Measurements from ENCODE around the gene CARHSP1. TPM values are rescaled to one million over a fixed set of nuclear protein-coding genes. Genes with fewer than 3 reads are reported as not detected.

The CARHSP1 gene
- total and polyA plus RNA-seq, 9 of the 15 experiments (the other 6 are each of a cell fraction or from before 2014, with no cell fraction given): 5.8 to 114 (median 41.1) TPM

- TF ChIP-seq ZZZ3 (IDR thresholded peaks at IDR 0.05) (no peak), XRCC4 (IDR thresholded peaks at IDR 0.05; ENCODE audit: extremely low read depth, insufficient read depth, insufficient read length) (no peak), E2F6 (IDR thresholded peaks at IDR 0.05; ENCODE audit: borderline replicate concordance in 1 of 2, extremely low read depth in 1 of 2, insufficient read depth in 1 of 2, insufficient read length in 1 of 2, low read depth in 1 of 2, low read length in 1 of 2, poor library complexity in 1 of 2, severe bottlenecking in 1 of 2) (peak; percentile 93 to 98), PHB (CRISPR knock-in tag; IDR thresholded peaks at IDR 0.05) (no peak), HES1 (IDR thresholded peaks at IDR 0.05; ENCODE audit: low read depth) (no peak), TFE3 (CRISPR knock-in tag; IDR thresholded peaks at IDR 0.05) (no peak), ZNF609 (CRISPR knock-in tag; IDR thresholded peaks at IDR 0.05; ENCODE audit: borderline replicate concordance) (no peak), KAT2B (IDR thresholded peaks at IDR 0.05; ENCODE audit: low read depth, low read length) (no peak), EP300 (IDR thresholded peaks at IDR 0.05; ENCODE audit: low read length) (peak; percentile 78)
These were observed at the start of gene CARHSP1 (continued) for GRCh38 chr16:8868416-8869211.

Data from K562 (cell line).